Stimulated activated CD8-positive, alpha-beta memory T cell treated with anti-CD3 and anti-CD28 coated beads, Interleukin-15, amount 100 ng/mL, for 24 hours (primary cell): ENCODE measurements around the gene UBE2U.

Experiments used
- DNase-seq: peaks from one replicate; pipeline ENCODE4 v3.0.0-alpha.2; 2020; ENCODE audit warnings: low read depth

UBE2U gene, protein sequence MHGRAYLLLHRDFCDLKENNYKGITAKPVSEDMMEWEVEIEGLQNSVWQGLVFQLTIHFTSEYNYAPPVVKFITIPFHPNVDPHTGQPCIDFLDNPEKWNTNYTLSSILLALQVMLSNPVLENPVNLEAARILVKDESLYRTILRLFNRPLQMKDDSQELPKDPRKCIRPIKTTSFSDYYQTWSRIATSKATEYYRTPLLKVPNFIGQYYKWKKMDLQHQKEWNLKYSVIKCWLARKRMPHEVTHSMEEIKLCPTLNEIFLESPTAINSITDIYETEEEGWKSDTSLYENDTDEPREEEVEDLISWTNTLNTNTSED

DNA sequence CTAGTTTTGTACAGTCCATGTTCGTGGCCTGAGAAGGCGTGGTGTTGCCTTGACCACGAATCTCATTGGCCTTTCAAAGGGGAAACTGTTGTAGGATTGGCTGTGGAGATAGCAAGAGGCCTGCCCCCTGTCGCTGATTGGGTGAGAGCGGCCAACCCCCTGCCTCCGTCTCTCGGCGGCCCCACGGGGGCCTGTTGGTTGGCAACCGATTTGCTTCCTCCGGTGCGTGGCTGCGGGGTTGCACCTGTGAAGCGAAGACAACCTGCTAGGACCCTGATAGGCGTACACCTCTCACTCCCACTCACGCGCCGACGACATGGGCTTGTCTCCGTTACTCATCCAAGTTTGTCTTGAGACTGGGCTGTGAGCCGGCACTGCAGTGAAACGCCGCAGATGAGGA, at the start of gene UBE2U:
TSS of gene UBE2U (plus strand) at position 204 of the 400 bp plus-strand sequence. CDS start 428 bp downstream, outside the sequence.
- DNase-seq: no peak

DNA sequence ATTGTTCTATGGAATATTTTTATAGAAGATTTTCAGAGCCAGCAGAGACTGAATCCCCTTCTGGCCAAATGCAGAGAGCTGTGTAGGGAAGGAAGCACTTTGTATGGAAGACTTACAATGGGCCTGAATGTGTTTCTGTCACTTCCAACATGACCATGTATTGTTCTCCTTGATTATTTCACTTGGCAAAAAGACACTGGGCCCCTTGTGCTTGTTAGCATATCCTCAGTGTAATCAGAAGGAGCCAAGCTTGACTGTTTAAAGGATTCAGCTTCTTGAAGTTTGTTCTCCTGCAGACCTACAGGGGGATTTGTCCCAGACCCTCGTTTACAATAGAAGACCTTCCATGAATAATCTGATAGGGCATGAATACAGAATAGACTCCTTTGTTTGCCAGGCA, 48.1 kb upstream of the UBE2U start:
- no peak for DNase-seq

DNA sequence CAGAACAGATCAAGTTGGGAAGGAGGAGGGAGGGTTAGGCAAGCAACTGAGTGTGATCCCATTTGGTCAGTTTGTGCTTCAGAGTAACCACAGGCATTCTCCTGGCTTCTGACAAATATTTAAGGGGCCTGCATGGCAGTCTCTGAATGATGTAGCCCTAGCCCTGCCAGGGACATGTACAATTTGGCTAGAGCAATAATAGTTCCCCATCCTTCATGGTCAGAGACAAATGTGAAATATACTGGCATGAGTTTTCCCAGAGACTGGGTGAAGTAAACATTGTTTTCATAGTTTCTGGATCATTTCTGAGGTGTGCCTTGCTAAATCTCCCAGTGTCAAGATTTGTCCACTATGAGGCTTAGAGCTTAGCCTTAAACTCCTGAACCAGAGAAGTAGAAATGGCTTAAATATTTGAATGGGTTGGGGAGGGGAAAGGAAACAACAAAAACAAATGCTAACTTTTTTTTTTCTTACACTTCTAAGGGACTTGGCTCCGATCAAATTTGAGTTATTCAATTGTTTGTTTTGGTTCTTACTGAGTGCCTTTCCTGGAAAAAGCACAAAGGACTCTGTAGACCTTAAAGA, 42.0 kb upstream of the UBE2U start:
- no peak for DNase-seq

DNA sequence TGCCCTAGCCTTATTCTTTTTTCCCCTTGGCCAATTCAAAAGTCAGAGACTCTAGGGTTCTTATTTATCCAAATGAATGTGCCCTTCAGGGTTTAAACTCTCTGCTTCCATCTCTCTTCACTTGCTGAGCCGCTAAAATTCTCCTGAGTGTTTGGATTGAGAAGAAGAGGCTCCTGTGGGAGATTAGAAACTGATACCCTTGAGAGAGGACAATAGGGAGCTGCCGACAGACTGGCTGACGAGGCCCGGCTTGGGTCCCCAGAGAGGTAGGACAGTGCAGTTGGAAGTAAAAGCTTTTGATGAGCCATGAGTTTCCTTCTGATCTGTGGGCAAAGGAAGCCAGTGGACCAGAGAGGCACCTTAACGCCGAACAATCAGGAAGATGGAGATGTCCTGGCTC, 41.3 kb upstream of the UBE2U start:
- DNase-seq: no peak

DNA sequence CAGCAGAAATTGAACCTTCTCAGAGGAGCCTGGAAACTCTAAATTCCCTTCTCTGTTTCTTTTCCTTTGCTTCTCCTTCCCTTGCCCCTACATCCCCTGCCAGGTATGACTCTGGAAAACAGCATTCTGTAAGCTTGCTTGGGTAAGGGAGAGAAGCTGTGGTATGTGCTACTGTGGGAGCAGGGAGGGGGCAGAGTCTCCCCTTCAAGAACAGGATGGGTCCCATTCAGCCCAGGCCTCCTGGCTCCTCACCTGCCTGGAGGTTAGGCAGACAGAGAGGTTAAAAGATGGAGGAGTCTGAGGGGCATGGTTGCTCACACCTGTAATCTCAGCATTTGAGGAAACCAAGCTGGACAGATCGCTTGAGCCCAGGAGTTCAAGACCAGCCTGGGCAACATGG, 40.6 kb upstream of the UBE2U start:
- no peak for DNase-seq

DNA sequence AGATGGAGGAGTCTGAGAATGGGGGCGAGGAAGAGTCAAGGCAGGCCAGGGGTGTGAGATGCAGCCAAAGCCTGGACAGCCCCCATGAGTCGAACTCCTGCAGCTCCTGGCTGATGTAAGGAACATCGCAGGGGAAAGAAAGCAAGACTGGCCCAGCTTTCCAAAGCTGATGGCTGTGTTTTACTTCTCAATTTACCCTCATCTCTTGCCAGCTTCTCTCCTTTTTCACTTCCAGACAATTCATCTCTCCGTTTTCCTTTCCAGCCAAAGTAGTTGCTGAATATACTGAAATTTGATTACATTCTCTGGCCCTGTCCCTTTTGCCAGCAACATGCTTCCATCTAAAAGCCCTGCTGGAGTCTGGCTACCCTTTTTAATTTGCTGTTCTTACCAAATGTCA, 40.0 kb upstream of the UBE2U start:
- DNase-seq: no peak

DNA sequence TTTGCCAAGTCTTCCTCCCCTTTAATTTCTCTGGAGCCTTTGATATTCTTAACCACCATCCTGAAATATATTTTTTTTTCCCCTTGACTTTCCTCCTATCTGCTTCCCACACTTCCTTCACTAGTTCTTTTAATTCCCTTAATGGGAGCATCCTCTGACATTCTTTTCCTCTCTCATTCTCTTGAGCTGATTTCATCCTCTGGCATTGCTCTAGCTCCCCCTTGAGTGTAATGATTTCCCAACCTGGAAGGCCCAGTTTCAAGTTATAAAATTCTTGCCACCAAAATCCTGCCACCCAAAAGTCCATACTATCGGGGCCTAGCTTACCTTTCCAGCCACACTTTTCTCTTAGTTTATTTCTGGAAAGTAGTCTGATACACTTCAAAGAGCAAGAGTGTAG, 39.5 kb upstream of the UBE2U start:
- no peak for DNase-seq

DNA sequence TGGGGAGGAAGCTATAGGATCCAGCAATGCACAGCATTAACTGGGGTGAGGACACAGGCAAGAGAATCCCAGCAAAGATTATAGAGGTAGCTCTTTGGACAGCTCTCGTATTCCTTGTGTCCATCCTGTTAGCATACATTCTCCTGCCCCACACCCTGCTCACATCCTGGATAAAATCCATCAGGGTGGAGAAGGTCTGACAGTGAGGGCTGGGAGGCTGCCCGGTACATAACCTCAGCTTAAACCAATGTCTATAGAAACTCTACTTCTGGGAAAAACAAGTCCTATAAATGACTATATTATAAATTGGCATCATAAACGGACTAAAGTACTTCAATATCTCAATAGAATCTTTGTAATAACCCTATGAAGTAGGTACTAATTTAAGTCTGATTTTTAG, 36.8 kb upstream of the UBE2U start:
- no peak for DNase-seq

DNA sequence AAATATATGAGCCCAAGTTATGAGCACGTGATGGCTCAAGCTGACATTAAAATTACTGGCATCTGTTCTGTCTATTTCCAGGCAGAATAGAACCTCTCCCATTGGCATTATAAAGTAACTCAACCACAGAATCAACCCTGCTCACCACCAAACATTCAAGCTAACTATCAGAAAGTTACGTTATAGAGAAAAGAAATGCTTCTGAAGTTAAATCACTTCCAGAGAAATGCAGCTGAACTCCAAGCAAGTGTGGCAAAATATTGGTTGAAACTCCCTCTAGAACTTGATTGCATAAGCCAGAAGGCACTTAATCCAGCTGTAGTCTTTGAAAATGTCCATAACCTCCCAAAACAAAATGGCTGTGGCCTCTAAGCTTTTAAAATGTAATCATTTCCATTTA, 36.2 kb upstream of the UBE2U start:
- DNase-seq: no peak

DNA sequence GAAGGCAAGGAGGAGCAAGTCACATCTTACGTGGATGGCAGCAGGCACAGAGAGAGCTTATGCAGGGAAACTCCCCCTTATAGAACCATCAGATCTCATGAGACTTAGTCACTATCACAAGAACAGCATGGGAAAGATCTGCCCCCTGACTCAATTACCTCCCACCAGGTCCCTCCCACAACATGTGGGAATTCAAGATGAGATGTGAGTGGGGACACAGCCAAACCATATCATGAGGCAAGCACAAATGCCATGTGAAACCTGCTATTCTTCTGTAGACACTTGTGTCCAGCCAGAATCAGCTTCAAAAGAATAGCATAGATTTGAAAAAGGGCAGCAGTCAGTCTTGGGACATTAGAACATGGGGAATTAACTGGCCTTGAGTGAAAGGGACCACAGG, 32.2 kb upstream of the UBE2U start:
- no peak for DNase-seq

DNA sequence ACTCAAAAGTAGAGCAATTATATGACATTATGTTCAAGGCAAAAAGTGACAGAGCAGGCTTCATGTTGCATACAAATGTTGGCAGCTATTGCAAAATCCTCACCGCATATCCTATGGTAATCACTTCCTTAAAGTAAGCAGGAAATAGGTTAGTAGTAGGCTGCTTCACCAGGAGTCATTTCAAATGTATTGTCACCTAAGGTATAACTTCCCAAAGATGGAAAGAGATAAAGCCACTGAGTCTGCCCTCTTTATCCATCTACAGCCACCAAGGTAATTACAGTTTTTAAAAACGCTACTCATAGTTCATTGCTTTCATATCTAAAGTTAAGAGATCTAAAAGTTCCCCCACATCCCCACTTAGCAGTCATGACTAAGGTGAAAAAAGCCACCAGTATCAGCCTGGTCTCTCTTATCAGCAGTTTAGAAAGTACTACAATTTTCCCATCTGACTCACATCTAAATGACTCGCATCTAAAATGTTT, 31.6 kb upstream of the UBE2U start:
- DNase-seq: no peak

DNA sequence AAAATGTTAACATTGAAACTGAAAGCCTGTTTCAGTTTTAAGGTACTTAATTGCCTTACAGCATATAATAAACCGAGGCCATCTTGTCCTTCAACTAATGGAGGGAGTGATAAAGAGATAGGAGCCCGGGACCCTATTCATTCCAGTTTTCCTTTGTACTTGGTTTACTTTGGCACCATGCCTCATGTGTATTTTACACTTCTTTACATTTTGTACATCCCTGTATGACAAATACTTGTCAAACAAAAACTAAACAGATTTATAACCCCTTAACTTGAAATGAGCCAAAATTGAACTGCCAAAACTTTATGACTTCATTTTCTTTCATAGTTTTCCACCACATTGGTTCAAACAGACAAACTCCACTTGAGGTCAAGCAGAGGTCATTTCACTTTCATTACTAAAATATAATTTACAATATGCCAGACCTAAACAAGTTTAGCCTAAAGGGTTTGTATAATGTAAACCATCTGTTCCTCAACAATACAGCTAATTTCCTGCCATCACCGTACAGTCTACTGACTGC, 30.9 kb upstream of the UBE2U start:
- DNase-seq: no peak

DNA sequence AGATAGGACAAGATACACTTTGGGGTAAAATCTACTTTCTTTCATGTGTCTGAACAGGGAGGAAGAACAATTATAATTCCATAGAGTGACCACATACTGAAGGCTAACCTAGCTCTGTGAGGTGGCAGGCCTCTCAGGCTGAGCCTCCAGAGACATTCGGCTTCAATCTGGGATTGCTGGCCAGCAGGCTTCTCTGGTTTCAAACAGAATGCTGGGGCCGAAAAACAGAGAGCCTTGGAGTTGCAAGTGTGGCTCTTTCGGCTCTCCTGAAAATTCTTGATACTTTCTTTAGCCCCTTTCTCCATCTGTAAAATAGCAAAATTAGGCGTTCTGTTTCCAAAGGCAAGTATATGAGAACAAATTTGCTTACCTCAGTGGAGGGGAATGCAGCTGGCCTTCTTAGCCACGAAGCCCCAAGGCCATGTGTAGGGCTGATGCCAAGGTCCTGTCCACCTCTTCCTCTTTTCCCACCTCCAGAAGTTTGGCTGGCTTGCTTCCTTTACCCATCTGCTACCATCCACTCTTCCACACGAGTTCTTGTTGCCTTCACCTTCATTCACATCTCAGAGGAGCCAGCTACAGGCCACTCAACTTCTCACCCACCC, 30.0 kb upstream of the UBE2U start:
- DNase-seq: no peak

DNA sequence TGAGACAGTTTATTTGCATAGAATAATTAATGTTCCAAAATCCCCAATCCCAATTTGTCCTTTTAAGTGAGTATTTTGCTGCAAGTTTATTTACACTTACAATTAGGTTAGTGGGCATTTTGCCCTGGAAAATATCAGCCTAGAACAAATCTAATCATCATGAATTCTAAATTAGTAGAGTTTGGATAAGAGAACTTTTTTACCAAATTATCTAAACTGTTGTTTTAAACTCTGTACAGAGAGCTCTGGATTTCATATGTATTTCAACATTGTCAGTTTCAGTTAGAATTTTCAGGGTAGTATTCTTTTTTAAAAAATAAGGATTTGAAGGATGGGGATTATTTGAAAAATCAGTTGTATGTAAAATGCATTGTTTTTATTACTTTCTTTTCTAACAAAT, 27.8 kb upstream of the UBE2U start:
- no peak for DNase-seq

DNA sequence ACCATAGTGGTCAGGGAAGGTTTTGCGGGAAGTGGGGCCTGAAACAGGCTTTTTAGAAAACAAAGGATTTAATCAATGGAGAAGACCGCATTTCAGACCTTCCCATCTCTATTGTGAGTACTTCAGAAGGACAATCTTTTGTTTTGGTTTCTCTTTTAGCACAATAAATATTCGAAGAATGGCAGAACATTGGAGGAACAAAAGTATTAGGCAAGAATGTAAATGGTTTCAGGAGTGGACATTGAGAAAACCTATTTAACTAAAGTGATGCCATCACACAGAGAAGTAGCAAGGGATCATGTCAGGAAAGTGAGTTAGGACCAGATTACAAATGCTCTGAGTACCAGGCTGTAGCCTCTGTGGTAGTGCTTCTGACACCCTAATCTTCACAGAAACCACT, 26.8 kb upstream of the UBE2U start:
- DNase-seq: no peak

DNA sequence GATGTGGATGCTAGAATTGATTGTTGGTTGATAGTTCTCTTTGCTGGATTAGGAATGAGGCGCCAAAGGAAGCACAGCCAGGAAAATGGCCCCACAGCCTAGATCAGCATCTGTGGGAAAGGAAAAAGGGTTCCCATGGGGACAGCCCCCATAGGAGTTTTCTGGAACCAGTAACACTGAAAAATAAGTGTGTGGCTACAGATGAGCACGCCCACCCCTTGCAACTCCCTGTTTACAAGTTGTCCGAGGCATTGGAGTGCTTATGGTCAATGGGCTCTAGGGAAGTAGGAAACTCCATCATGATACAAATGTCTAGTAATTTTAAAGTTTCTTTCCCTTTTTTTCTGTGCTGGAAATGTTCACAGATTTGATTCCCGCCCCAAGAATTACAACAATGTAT, 23.8 kb upstream of the UBE2U start:
- no peak for DNase-seq

DNA sequence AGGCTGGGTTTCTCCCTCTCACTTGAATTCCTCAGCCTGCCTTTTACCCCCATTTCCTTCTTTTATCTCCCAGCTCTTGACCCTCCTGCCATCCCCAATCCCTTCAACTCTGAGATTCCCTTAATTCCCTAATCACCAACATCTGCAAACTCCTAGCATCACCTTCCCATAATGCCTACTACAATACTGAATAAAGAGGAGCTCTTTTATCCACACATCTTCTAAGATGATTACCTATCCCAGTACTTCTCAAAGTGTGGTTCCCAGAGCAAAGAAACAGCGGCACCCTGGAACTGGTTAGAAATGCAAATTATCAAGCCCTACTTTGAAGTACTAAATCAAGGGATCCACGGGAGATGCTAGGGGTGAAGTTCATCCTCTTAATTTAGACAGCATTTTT, 21.2 kb upstream of the UBE2U start:
- no peak for DNase-seq

DNA sequence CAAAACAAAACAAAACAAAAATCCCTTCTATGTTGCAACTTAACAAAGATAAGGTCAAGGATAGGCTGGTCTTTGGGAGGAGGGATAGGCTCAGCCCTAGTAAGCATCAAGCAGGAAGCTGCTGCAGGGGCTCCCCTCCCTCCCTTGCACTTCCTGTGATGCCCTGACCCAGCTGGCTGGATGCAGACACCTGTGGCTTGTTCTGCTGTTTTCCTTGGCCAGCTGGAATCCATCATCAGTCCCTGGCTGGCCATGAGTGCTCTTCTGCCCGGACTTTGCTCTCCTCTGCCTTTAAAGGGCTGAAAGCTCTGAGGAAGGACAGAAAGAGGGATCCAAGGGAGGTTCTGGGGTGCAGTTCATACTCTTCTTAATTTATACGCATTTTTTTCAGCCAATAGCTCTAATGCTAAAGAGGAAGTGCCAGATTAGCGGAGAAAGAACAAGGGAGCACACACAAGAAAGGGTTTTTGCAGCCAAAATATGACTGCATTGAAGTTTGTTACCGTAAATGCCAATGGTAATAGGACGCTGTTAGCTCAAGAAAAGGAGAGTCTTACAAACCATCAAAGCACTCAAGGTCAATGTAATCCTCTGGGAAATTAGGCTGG, 19.9 kb upstream of the UBE2U start:
- no peak for DNase-seq

DNA sequence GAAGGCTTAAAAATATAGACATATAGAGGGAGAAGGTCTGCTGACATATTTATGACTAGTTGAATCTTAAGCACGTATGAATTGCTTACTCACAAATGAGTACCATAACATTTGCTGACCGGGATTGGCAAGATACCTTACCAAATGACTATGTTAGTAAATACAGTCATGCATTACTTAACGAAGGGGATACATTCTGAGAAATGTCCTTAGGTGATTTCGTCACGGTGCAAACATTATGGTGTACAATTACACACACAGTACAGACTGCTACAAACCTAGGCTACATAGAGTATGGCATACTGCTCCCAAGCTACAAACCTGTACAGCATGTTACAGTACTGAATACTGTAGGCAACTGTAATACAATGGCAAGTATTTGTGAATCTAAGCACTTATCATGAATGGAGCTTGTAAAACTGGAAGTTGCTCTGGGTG, 19.4 kb upstream of the UBE2U start:
- no peak for DNase-seq

DNA sequence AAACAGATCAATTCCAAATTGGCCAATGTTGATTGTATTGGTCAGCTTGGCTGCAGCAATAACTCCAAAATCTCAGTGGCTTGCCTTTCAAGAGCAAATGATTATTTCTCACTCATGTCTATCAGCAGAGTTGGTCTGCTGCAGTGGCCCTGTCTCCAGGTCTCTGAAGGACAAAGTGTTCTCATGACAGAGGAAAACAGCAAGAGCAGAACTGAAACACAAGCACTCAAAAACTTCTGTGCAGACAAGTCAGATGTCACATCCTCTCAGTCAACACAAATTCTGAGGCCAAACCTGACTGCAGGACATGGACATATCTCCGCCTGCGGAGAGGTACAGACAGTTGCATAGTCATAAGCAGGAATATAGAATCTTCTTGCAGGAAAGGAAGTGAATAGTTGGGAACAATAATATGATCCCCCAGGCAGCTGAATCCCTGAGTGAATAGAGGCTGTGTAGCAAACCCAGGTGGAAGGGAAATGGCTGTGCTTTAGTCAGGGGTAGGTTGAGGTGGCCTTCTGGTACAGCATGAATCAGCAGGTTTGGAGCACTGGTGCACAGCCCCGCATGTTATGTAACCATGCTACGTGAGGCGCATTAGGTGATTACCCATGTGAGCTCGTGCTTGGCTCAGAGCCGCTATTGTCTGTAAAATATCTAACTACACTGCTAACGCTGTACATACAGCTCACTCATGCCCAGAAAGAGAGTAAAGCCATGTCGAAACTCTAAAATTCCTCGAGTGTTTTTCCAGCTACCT, 17.1 kb upstream of the UBE2U start:
- no peak for DNase-seq

DNA sequence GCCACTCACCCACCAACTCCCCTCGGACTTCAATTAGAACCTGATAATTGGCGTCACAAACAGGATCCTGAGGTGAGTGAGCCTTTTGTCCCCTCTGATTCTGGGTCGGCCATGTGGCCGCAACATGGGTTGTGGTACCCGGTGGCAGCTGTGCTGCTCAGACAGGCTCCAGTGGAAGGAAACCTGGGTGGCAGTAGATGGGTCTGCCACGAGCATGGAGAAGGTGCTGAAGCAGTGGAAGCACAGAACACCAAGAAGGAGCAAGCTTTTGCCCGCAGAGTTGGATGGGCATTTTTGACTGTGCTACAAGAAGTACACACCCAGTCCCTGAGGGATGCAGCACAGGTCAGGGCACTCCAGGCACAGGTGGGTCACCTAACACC, 16.5 kb upstream of the UBE2U start:
- no peak for DNase-seq

DNA sequence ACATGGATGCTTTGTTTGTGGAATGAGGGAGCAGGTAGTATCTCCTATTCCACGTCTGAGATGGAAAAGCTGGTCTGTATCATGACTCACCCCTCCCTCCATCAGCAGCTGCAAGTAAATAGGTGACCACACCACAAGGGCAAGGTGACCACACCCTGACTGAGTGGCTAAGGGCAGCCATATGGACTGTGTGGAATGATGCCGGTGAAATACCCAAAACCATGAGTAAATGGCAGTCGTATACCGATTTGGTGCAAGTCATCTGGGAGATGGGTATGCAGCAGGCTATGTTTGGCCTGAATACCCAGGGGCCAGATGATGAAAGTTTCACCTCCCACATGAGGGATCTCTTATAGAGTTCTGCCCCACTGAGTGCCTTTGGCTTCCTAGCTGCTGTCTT, 15.8 kb upstream of the UBE2U start:
- DNase-seq: no peak
